HUES48 (cell line): ENCODE results near the gene INPP4A.

Experiments
- H3K27ac ChIP-seq: one replicate; pipeline ENCODE4 v1.7.0; 2013; ENCODE audit warnings: low read depth, low read length, inconsistent platforms
- H3K27me3 ChIP-seq: 2 replicates; pipeline ENCODE4 v1.6.1; 2013; ENCODE audit warnings: mild to moderate bottlenecking, low read length; ENCODE audit not compliant: control insufficient read depth, insufficient read depth
- H3K36me3 ChIP-seq: 2 replicates; pipeline ENCODE4 v1.6.1; 2013; ENCODE audit warnings: low read length; ENCODE audit not compliant: control insufficient read depth, insufficient read depth
- H3K4me1 ChIP-seq: 2 replicates; pipeline ENCODE4 v1.6.1; 2013; ENCODE audit warnings: mild to moderate bottlenecking, low read length; ENCODE audit not compliant: control insufficient read depth, insufficient read depth
- H3K4me3 ChIP-seq: 2 replicates; pipeline ENCODE4 v1.5.1; 2013; ENCODE audit warnings: mild to moderate bottlenecking, low read depth, low read length
- H3K9ac ChIP-seq: 2 replicates; pipeline ENCODE4 v1.6.1; 2013; ENCODE audit warnings: mild to moderate bottlenecking, low read depth, low read length, moderate library complexity
- H3K9me3 ChIP-seq: 2 replicates; pipeline ENCODE4 v1.6.1; 2013; ENCODE audit warnings: low read length; ENCODE audit not compliant: control insufficient read depth, insufficient read depth

The INPP4A gene

GRCh38 chr2:98507891-98508708 is 63.4 kb downstream of the INPP4A start:
- Histone ChIP-seq H3K4me1 (peaks cover 2% of the 10 kb centered on the region; the same call in 1 of the 2 replicates), H3K9me3 (no peaks in the 10 kb centered on the region), H3K27ac (no peak overlapping the region), H3K27me3 (no peaks in the 10 kb centered on the region), H3K36me3 (no peaks in the 10 kb centered on the region), H3K4me3 (no peak overlapping the region), H3K9ac (no peak overlapping the region)

GRCh38 chr2:98508709-98509066 is 64.0 kb downstream of the INPP4A start:
- peaks cover 2% of the 10 kb centered on the region; the same call in 1 of the 2 replicates for H3K4me1 ChIP-seq
- H3K27me3 ChIP-seq = no peaks in the 10 kb centered on the region
- H3K9ac ChIP-seq = no peak overlapping the region
- no peaks in the 10 kb centered on the region for H3K9me3 ChIP-seq
- H3K36me3 ChIP-seq = no peaks in the 10 kb centered on the region
- no peak overlapping the region for H3K27ac ChIP-seq
- no peak overlapping the region for H3K4me3 ChIP-seq

GRCh38 chr2:98509542-98510321 is 65.1 kb downstream of the INPP4A start:
- H3K27ac ChIP-seq = no peak overlapping the region
- H3K27me3 ChIP-seq = no peaks in the 10 kb centered on the region
- no peak overlapping the region for H3K4me3 ChIP-seq
- no peaks in the 10 kb centered on the region for H3K9me3 ChIP-seq
- no peaks in the 10 kb centered on the region for H3K36me3 ChIP-seq
- H3K9ac ChIP-seq = no peak overlapping the region
- peaks cover 2% of the 10 kb centered on the region; the same call in 1 of the 2 replicates for H3K4me1 ChIP-seq

- H3K27ac ChIP-seq = no peak overlapping the region
- no peaks in the 10 kb centered on the region for H3K9me3 ChIP-seq
- H3K4me3 ChIP-seq = no peak overlapping the region
- H3K4me1 ChIP-seq = peaks cover 3% of the 10 kb centered on the region
- H3K9ac ChIP-seq = no peak overlapping the region
- no peaks in the 10 kb centered on the region for H3K27me3 ChIP-seq
- no peaks in the 10 kb centered on the region for H3K36me3 ChIP-seq
Observed at GRCh38 chr2:98510322-98510662, 65.6 kb downstream of the INPP4A start.

- Histone ChIP-seq H3K4me3 (no peak overlapping the region), H3K36me3 (no peaks in the 10 kb centered on the region), H3K9me3 (no peaks in the 10 kb centered on the region), H3K4me1 (peaks cover 3% of the 10 kb centered on the region), H3K27me3 (no peaks in the 10 kb centered on the region), H3K9ac (no peak overlapping the region), H3K27ac (no peak overlapping the region)
Observed at GRCh38 chr2:98511981-98512380, 67.3 kb downstream of the INPP4A start.

GRCh38 chr2:98512699-98513098 is 68.0 kb downstream of the INPP4A start:
- Histone ChIP-seq H3K9ac (no peak overlapping the region), H3K4me1 (peaks cover 3% of the 10 kb centered on the region), H3K36me3 (no peaks in the 10 kb centered on the region), H3K4me3 (no peak overlapping the region), H3K27ac (no peak overlapping the region), H3K9me3 (no peaks in the 10 kb centered on the region), H3K27me3 (no peaks in the 10 kb centered on the region)

- Histone ChIP-seq H3K4me1 (peaks cover 6% of the 10 kb centered on the region), H3K4me3 (no peak overlapping the region), H3K36me3 (no peaks in the 10 kb centered on the region), H3K27me3 (no peaks in the 10 kb centered on the region), H3K9ac (no peak overlapping the region), H3K9me3 (no peaks in the 10 kb centered on the region), H3K27ac (no peak overlapping the region)
Observed at GRCh38 chr2:98514096-98514639, 69.5 kb downstream of the INPP4A start.

- Histone ChIP-seq H3K4me3 (no peak overlapping the region), H3K9me3 (no peaks in the 10 kb centered on the region), H3K9ac (no peak overlapping the region), H3K36me3 (peaks cover 3% of the 10 kb centered on the region; the same call in 1 of the 2 replicates), H3K27me3 (no peaks in the 10 kb centered on the region), H3K4me1 (peaks cover 6% of the 10 kb centered on the region), H3K27ac (peak overlapping the region; percentile 14)
Observed at GRCh38 chr2:98514879-98515249, 70.2 kb downstream of the INPP4A start.

- H3K9me3 ChIP-seq = no peaks in the 10 kb centered on the region
- H3K4me1 ChIP-seq = peaks cover 6% of the 10 kb centered on the region
- H3K36me3 ChIP-seq = peaks cover 7% of the 10 kb centered on the region; the same call in 1 of the 2 replicates
- no peak overlapping the region for H3K27ac ChIP-seq
- H3K27me3 ChIP-seq = no peaks in the 10 kb centered on the region
- no peak overlapping the region for H3K9ac ChIP-seq
- no peak overlapping the region for H3K4me3 ChIP-seq
Observed at GRCh38 chr2:98515250-98515991, 70.8 kb downstream of the INPP4A start.

GRCh38 chr2:98516571-98516970 is 71.9 kb downstream of the INPP4A start:
- no peak overlapping the region for H3K4me3 ChIP-seq
- no peaks in the 10 kb centered on the region for H3K27me3 ChIP-seq
- no peaks in the 10 kb centered on the region for H3K9me3 ChIP-seq
- peaks cover 6% of the 10 kb centered on the region for H3K4me1 ChIP-seq
- no peak overlapping the region for H3K9ac ChIP-seq
- H3K27ac ChIP-seq = no peak overlapping the region
- peaks cover 16% of the 10 kb centered on the region for H3K36me3 ChIP-seq
